ENCODE data around the gene LDLRAD3.

The LDLRAD3 gene

DNA sequence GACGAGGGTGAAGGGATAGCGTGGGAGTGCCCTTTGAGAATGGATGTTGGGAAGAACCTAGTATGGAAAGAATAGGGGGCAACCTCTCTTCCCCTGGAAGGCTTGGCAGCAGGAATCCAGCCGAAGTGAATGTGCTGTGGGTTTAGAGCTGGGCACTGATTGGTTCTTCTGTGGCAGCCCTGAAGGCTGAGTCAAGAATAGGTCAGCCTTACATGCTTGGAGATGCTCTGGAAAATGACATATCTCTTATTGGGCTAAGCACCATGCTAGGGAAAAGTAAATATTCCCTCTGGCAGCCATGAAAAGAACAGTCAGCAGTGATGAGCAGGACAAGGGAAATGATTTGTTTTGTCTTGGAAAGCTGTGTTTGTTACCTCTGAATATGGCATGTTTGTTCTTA is 195.9 kb downstream of the LDLRAD3 start:
- TF ChIP-seq, protein P1, sequence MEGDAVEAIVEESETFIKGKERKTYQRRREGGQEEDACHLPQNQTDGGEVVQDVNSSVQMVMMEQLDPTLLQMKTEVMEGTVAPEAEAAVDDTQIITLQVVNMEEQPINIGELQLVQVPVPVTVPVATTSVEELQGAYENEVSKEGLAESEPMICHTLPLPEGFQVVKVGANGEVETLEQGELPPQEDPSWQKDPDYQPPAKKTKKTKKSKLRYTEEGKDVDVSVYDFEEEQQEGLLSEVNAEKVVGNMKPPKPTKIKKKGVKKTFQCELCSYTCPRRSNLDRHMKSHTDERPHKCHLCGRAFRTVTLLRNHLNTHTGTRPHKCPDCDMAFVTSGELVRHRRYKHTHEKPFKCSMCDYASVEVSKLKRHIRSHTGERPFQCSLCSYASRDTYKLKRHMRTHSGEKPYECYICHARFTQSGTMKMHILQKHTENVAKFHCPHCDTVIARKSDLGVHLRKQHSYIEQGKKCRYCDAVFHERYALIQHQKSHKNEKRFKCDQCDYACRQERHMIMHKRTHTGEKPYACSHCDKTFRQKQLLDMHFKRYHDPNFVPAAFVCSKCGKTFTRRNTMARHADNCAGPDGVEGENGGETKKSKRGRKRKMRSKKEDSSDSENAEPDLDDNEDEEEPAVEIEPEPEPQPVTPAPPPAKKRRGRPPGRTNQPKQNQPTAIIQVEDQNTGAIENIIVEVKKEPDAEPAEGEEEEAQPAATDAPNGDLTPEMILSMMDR (IDR thresholded peaks at IDR 0.05; ENCODE audit: low read length, missing control alignments): no peak
- H3K4me3 ChIP-seq (replicated peaks; ENCODE audit: low read depth, low read length): no peak overlapping the region
- DNase-seq (ENCODE audit: low read depth): no peak

DNA sequence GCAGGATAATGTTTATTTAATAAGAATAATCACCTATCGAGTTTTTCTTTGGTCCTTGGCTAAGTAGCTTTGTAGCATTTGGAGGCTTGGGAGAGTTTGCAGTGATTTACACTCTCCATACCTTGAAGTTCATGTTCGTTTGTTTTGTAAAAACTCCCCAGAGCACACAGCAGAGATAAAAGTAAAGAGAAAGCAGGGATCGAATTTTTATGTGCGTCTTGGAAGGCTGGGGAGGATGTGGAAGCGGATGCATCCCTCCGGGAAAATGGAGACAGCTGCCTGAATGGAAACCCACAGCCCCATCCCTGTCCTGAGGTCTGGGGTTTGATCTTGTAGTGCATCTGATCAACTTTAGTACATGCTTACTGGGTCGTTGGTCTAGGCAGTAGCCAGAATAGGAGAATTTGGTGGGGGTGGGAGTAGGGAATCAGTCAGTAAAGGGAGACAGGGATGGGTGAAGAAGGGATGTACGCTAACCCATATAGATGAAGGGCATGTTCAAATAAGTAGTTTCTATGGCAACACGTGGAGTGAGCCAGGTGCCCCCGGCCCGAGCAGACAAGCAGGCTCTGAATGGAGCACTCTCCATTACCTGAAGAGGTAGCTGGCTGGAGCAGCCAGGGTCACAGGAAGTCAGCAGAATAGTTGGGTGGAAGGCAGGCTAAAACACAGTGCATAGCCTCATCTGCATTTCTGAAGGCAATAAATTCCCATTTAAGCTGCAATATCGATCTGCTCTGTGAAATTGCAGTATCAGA is 197.5 kb downstream of the LDLRAD3 start:
- TF ChIP-seq, protein P1 (IDR thresholded peaks at IDR 0.05; ENCODE audit: low read length, missing control alignments): no peak
- H3K4me3 ChIP-seq (replicated peaks; ENCODE audit: low read depth, low read length): no peak overlapping the region
- no peak for DNase-seq (ENCODE audit: low read depth)

- TF ChIP-seq, protein P1 (IDR thresholded peaks at IDR 0.05; ENCODE audit: low read length, missing control alignments): no peak
- no peak for DNase-seq (ENCODE audit: low read depth)
- no peak overlapping the region for H3K4me3 ChIP-seq (replicated peaks; ENCODE audit: low read depth, low read length)
Observed at GRCh38 chr11:36141956-36142355, 198.1 kb downstream of the LDLRAD3 start.

GRCh38 chr11:36142439-36142838 is 198.6 kb downstream of the LDLRAD3 start:
- H3K4me3 ChIP-seq (replicated peaks; ENCODE audit: low read depth, low read length): no peak overlapping the region
- DNase-seq (ENCODE audit: low read depth): no peak
- TF ChIP-seq, protein P1 (IDR thresholded peaks at IDR 0.05; ENCODE audit: low read length, missing control alignments): no peak

- H3K4me3 ChIP-seq (replicated peaks; ENCODE audit: low read depth, low read length): no peak overlapping the region
- DNase-seq (ENCODE audit: low read depth): no peak
- TF ChIP-seq, protein P1 (IDR thresholded peaks at IDR 0.05; ENCODE audit: low read length, missing control alignments): no peak
Observed at GRCh38 chr11:36142879-36143278, 199.0 kb downstream of the LDLRAD3 start.

DNA sequence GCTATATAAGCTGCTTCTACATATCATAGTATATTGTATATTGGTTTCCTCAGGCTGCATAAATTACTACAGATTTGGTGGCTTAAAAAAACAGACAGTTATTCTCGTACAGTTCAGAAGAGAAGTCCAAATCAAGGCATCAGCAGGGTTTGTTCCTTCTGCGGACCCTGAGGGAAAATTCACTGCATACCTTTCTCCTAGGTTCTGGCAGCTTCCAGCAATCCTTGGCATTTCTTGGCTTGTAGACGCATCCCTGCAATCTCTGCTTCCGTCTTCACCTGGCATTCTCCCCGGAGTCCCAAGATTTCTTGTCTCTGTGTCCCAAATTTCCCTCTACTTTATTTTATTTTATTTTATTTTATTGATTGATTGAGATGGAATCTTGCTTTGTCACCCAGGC is 202.6 kb downstream of the LDLRAD3 start:
- no peak overlapping the region for H3K4me3 ChIP-seq (replicated peaks; ENCODE audit: low read depth, low read length)
- TF ChIP-seq, protein P1 (IDR thresholded peaks at IDR 0.05; ENCODE audit: low read length, missing control alignments): no peak
- DNase-seq (ENCODE audit: low read depth): no peak

DNA sequence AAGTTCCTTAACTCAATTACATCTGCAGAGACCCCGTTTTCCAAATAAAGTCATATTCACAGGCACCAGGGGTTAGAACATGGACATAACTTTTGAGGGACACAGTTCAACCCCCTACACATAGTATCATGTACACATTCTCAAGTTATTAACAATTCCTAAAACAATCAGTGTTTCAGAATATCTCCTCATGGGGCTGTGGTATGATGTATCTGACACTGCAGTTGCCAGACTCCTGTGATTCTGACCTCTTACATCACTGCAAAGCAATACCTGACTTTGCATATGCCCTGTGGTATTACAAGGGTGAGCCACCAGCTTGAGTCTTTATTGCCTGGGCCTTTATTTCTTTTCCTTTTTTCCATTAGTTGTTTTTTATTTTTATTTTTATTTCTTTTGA is 203.6 kb downstream of the LDLRAD3 start:
- TF ChIP-seq, protein P1 (IDR thresholded peaks at IDR 0.05; ENCODE audit: low read length, missing control alignments): no peak
- no peak overlapping the region for H3K4me3 ChIP-seq (replicated peaks; ENCODE audit: low read depth, low read length)
- DNase-seq (ENCODE audit: low read depth): no peak

All from fibroblast of pulmonary artery (primary cell).